B cell (primary cell): ENCODE data around the gene HOOK2. TPM values are rescaled to one million over a fixed set of nuclear protein-coding genes. Genes with fewer than 3 reads are reported as not detected.

Source experiments
- ATAC-seq: fragments of 200-7000 bp; cut with Tn5 transposase; one replicate; pipeline ENCODE4 v1.10.0; 2021; ENCODE audit warnings: low read depth, mild to moderate bottlenecking, moderate number of reproducible peaks, moderate library complexity
- CTCF ChIA-PET: fragments of 350-600 bp; sonication (Branson Sonifier 250); formaldehyde crosslinking; loops from one replicate; lab custom pipeline; 2021; ENCODE audit warnings: antibody characterized with exemption, inconsistent platforms; lab: Charles Lee
- POLR2A ChIA-PET: fragments of 350-600 bp; sonication (Branson Sonifier 250); formaldehyde crosslinking; loops from one replicate; lab custom pipeline; 2021; ENCODE audit warnings: antibody characterized with exemption; lab: Charles Lee
- DNase-seq: peaks from one replicate; pipeline ENCODE4 v3.0.0; 2013
- H2AFZ ChIP-seq: 2 replicates; pipeline ENCODE4 v1.6.1; 2012; ENCODE audit warnings: mild to moderate bottlenecking, low read depth, low read length; ENCODE audit not compliant: insufficient read depth, poor library complexity, severe bottlenecking
- H3K27ac ChIP-seq, 2 donors: 1 replicate in 1 of 2; 2 replicates in 1 of 2; pipeline ENCODE4 v1.5.1; 2012 to 2013; ENCODE audit warnings: low read length in 2 of 2, mild to moderate bottlenecking in 2 of 2, moderate library complexity in 1 of 2
- H3K27me3 ChIP-seq, 4 experiments: fragments of 200-600 bp in 1 of 4; sonication (generic) in 1 of 4; replicated peaks in 1 of 4; 1 replicate in 2 of 4; 2 replicates in 2 of 4; pipeline versions ENCODE4 v1.6.1 to v1.7.0; 2013 to 2016; ENCODE audit warnings: low read length in 3 of 4, mild to moderate bottlenecking in 2 of 4, mixed read lengths in 1 of 4, moderate library complexity in 1 of 4; ENCODE audit not compliant: insufficient read depth in 4 of 4, control insufficient read depth in 3 of 4; ENCODE audit errors: control extremely low read depth in 1 of 4
- H3K36me3 ChIP-seq, 2 experiments: replicated peaks in 1 of 2; 1 replicate in 1 of 2; 2 replicates in 1 of 2; pipeline versions ENCODE4 v1.6.1 to v1.7.1; 2013; ENCODE audit warnings: low read length in 1 of 2; ENCODE audit not compliant: insufficient read depth in 2 of 2, control insufficient read depth in 1 of 2; ENCODE audit errors: control extremely low read depth in 1 of 2, extremely low read depth in 1 of 2
- H3K4me1 ChIP-seq, 2 donors: fragments of 200-600 bp in 1 of 2; sonication (generic) in 1 of 2; 1 replicate in 1 of 2; 2 replicates in 1 of 2; pipeline versions ENCODE4 v1.5.1 to v1.6.1; 2013 to 2017; ENCODE audit warnings: low read length in 2 of 2; ENCODE audit not compliant: control insufficient read depth in 2 of 2, insufficient read depth in 2 of 2
- H3K4me2 ChIP-seq: replicated peaks from 2 replicates; pipeline ENCODE3; 2012; ENCODE audit warnings: mild to moderate bottlenecking, low read depth, low read length; ENCODE audit not compliant: poor library complexity, severe bottlenecking
- H3K4me3 ChIP-seq, 5 experiments: fragments of 200-600 bp in 1 of 5; sonication (generic) in 1 of 5; 1 replicate in 3 of 5; 2 replicates in 2 of 5; pipeline versions ENCODE4 v1.5.1 to v1.7.0; 2011 to 2016; ENCODE audit warnings: low read length in 4 of 5, mild to moderate bottlenecking in 4 of 5, low read depth in 2 of 5, control low read depth in 1 of 5, moderate library complexity in 1 of 5; ENCODE audit not compliant: insufficient read depth in 1 of 5; ENCODE audit errors: control extremely low read depth in 1 of 5, extremely low read depth in 1 of 5
- H3K79me2 ChIP-seq: fragments of 200-600 bp; sonication (generic); one replicate; pipeline ENCODE4 v1.6.0; 2016; ENCODE audit warnings: low read length; ENCODE audit not compliant: control insufficient read depth, insufficient read depth
- H3K9ac ChIP-seq: fragments of 200-600 bp; sonication (generic); 2 replicates; pipeline ENCODE4 v1.6.1; 2017; ENCODE audit warnings: mild to moderate bottlenecking, low read length, moderate library complexity
- H3K9me3 ChIP-seq, 3 donors: one replicate each; pipeline versions ENCODE4 v1.6.1 to v1.7.1; 2013; ENCODE audit warnings: low read length in 2 of 3; ENCODE audit not compliant: control insufficient read depth in 2 of 3, insufficient read depth in 1 of 3; ENCODE audit errors: control extremely low read depth in 1 of 3
- H4K20me1 ChIP-seq: 2 replicates; pipeline ENCODE4 v1.6.0; 2012; ENCODE audit warnings: mild to moderate bottlenecking, low read length; ENCODE audit not compliant: insufficient read depth, control insufficient read depth, poor library complexity, severe bottlenecking
- H3K27ac Mint-ChIP-seq: one replicate; pipeline ENCODE4 v1.8.0; 2021; ENCODE audit warnings: mixed read lengths
- H3K27me3 Mint-ChIP-seq: one replicate; pipeline ENCODE4 v1.8.0; 2021; ENCODE audit warnings: mixed read lengths
- H3K4me1 Mint-ChIP-seq: one replicate; pipeline ENCODE4 v1.8.0; 2021; ENCODE audit warnings: mixed read lengths
- H3K4me3 Mint-ChIP-seq: one replicate; pipeline ENCODE4 v1.8.0; 2021; ENCODE audit warnings: mixed read lengths
- H3K9me3 Mint-ChIP-seq: one replicate; pipeline ENCODE4 v1.8.0; 2022; ENCODE audit warnings: mixed read lengths; ENCODE audit not compliant: insufficient read depth
- EZH2 ChIP-seq: IDR thresholded peaks from 2 replicates; pipeline ENCODE4 v1.6.1; 2012; ENCODE audit warnings: borderline replicate concordance, low read depth, mild to moderate bottlenecking, moderate library complexity, low read length; ENCODE audit not compliant: insufficient read depth, poor library complexity, severe bottlenecking
- WGBS: methylation state at CpG from one replicate; pipeline ENCODE4 v1.1.5; 2013; ENCODE audit warnings: missing lambda C conversion rate; ENCODE audit not compliant: insufficient coverage; 5-methylcytosine and 5-hydroxymethylcytosine counted together
- intact Hi-C: fragments of 100-400 bp; cut with micrococcal nuclease; formaldehyde crosslinking; loops from one replicate; pipeline ENCODE4 v1.10.0; 2022
- polyA plus RNA-seq: library from polyadenylated mRNA; depleted of rRNA; stranded (reverse); fragments of >200 nt; gene quantifications from 2 replicates; pipeline ENCODE4 v1.2.3, GENCODE V29; 2012
- total RNA-seq, 2 donors: library from RNA; stranded (reverse); fragments of 120-200 nt in 1 of 2; gene quantifications; 1 replicate in 1 of 2; 2 replicates in 1 of 2; pipeline versions ENCODE4 v1.2.3 to v1.2.4, GENCODE V29; 2013 to 2022
- TF ChIP-seq, protein P1 (sequence below): fragments of 200-600 bp; IDR thresholded peaks from one replicate; pipeline ENCODE4 v1.8.0; 2022; ENCODE audit warnings: antibody characterized with exemption, mild to moderate bottlenecking

Gene HOOK2
- total and polyA plus RNA-seq, 2 donors (not counting 1 experiment from before 2014, with no cell fraction given) = 30.3 to 33.4 TPM

DNA sequence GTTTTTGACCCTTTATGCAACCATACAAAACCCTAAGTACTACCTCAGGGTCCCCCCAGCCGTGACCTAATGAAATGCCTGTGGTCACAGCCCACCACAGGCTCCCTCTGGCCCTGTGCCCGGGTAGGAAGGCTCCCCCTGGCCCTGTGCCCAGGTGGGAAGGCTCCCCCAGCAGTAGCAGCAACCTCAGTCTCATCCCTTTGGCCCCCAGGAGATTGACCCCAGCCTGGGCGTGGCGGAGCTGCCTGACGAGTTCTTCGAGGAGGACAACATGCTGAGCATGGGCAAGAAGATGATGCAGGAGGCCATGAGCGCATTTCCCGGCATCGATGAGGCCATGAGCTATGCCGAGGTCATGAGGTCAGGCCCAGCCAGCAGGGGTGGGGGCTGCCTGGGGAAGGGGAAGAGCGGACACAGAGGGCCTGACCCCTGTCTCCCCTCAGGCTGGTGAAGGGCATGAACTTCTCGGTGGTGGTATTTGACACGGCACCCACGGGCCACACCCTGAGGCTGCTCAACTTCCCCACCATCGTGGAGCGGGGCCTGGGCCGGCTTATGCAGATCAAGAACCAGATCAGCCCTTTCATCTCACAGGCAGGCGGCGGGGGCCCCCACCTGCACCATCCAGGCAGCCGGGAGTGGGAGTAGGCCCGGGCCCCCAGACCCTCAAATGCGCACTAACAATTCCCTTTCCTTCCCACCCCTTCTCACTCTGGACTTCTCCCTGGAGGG is 30.0 kb downstream of the HOOK2 start:
- Histone ChIP-seq H3K79me2 (no peaks in the 10 kb centered on the region), H3K27me3 (no peaks in the 10 kb centered on the region), H4K20me1 (no peaks in the 10 kb centered on the region), H3K4me3 (no peak overlapping the region), H3K4me1 (peaks cover 5 to 7% of the 10 kb centered on the region in 2 donors), H3K9me3 (peaks cover 0 to 15% (median 5%) of the 10 kb centered on the region in 3 donors), H3K4me2 (no peak overlapping the region), H2AFZ (no peak overlapping the region), H3K36me3 (peaks cover 0 to 33% of the 10 kb centered on the region in 2 experiments), H3K27ac (no peak overlapping the region), H3K9ac (no peak overlapping the region)
- no peak for DNase-seq
- H3K4me1 Mint-ChIP-seq = peaks cover 4% of the 10 kb centered on the region
- ATAC-seq = no peak
- intact Hi-C loops = no loop called here
- no peak overlapping the region for H3K4me3 Mint-ChIP-seq
- peaks cover 4% of the 10 kb centered on the region for H3K27me3 Mint-ChIP-seq
- ChIA-PET POLR2A (no interaction called here), CTCF (interaction anchor here (0.8 to 4.4 kb wide), 4 partner anchors 12 to 17 kb away, joined by 4 to 29 read pairs (median 6); no protein-coding TSS in a partner anchor)
- no peak overlapping the region for H3K27ac Mint-ChIP-seq
- no peak for TF ChIP-seq EZH2
- TF ChIP-seq, protein P1, sequence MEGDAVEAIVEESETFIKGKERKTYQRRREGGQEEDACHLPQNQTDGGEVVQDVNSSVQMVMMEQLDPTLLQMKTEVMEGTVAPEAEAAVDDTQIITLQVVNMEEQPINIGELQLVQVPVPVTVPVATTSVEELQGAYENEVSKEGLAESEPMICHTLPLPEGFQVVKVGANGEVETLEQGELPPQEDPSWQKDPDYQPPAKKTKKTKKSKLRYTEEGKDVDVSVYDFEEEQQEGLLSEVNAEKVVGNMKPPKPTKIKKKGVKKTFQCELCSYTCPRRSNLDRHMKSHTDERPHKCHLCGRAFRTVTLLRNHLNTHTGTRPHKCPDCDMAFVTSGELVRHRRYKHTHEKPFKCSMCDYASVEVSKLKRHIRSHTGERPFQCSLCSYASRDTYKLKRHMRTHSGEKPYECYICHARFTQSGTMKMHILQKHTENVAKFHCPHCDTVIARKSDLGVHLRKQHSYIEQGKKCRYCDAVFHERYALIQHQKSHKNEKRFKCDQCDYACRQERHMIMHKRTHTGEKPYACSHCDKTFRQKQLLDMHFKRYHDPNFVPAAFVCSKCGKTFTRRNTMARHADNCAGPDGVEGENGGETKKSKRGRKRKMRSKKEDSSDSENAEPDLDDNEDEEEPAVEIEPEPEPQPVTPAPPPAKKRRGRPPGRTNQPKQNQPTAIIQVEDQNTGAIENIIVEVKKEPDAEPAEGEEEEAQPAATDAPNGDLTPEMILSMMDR = no peak
- WGBS = 92% methylated on average over 22 of the region's 22 CpGs
- peaks cover 4% of the 10 kb centered on the region for H3K9me3 Mint-ChIP-seq

DNA sequence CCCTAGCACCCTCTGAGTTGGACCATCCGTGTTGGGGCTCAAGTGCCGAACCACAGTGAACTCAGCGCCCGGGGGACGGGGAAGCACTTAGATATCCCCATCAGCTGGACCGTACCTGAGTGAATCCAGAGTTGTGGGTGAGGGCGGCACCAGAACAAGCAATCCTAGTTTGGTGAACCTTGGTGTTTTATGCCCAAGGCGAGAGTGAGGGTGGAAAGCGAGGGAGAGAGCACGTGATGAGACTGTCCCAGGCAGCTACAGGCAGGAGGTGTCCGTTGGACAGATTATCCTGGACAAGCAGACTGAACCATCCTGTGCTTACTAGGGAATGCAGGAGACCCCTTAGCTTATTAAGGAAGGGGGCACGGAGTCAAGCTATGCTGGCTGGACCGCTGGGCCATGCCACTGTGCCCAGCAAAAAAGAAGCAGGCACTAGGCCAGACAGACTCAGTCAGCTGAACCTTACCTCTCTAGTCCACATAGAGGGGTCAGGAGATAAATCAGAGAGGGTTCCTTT is 37.5 kb downstream of the HOOK2 start:
- no peaks in the 10 kb centered on the region for H3K9me3 Mint-ChIP-seq
- peaks cover 36% of the 10 kb centered on the region for H3K4me1 Mint-ChIP-seq
- Histone ChIP-seq H3K36me3 (peaks cover 0 to 10% of the 10 kb centered on the region in 2 experiments), H3K79me2 (peaks cover 56% of the 10 kb centered on the region), H2AFZ (peak overlapping the region; percentile 99), H3K4me2 (peak overlapping the region; percentile 97), H4K20me1 (peaks cover 14% of the 10 kb centered on the region), H3K27me3 (no peaks in the 10 kb centered on the region), H3K4me3 (peak overlapping the region; percentile 67 to 93 (median 86)), H3K9me3 (no peaks in the 10 kb centered on the region), H3K4me1 (peaks cover 29 to 36% of the 10 kb centered on the region in 2 donors), H3K9ac (peak overlapping the region; percentile 90), H3K27ac (peak overlapping the region in 1 of 2 donors; percentile 94)
- peak overlapping the region; percentile 100 for H3K4me3 Mint-ChIP-seq
- intact Hi-C loops = loop anchor here (1.0 to 5.0 kb wide), 6 partner anchors 37 to 187 kb away; partner anchors contain the start of genes FBXW9, GCDH, HOOK2 and RNASEH2A
- 16% methylated on average over 13 of the region's 13 CpGs for WGBS
- DNase-seq = no peak
- ATAC-seq = no peak
- peak overlapping the region; percentile 99 for H3K27ac Mint-ChIP-seq
- H3K27me3 Mint-ChIP-seq = no peaks in the 10 kb centered on the region
- no peak for TF ChIP-seq EZH2
- TF ChIP-seq, protein P1 = no peak
- CTCF ChIA-PET = interaction anchor here (0.9 to 5.7 kb wide), 5 partner anchors 21 to 109 kb away, joined by 3 to 47 read pairs (median 4); no protein-coding TSS in a partner anchor
- POLR2A ChIA-PET = interaction anchor here (1.0 to 1.4 kb wide), 2 partner anchors 53 to 55 kb away, joined by 5 to 6 read pairs; partner anchors contain the start of gene JUNB
